ENCODE data around the gene PRSS57.
A peak's percentile ranks its signal among the peaks of the same experiment; 100 is the strongest.

The PRSS57 gene

DNA sequence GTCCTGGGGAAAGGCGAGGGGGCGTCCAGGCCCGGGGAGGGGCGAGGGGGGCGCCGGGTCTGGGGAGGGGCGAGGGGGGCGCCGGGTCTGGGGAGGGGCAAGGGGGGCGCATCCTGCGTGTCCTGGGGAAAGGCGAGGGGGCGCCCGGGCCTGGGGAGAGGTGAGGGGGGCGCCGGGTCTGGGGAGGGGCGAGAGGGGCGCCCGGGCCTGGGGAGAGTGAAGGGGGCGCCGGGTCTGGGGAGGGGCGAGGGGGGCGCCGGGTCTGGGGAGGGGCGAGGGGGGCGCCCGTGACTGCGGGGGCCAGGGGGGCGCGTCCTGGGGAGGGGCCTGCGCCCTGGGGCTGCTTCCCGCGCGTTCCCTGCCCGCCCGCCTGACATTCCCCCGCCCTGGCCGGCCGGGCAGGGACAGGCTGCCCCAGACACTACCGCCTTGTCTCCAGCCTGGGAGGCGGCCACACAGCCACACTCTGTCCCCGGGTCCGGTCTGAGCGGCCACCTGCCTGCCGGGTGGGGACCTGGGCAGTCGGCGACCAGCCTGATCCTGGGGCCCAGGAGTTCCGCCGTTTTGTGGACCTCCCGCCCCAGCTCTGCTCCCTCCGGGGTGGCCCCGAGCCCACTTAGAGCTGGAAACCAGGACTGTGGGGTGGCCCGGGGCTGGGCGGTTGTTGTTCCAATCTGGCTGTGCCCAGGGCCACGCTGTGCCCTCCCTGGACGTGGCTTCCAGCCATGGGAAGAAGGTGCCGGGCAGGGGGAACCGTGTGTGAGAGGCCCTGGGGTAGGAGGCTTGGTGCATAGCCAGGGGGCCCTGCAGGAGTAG is 25.3 kb upstream of the PRSS57 start:
- Histone ChIP-seq H3K4me3 (ENCODE audit: low read depth, low read length) (no peak overlapping the region), H3K27ac (ENCODE audit: low read depth, low read length) (no peak overlapping the region), H3K4me1 (ENCODE audit: control insufficient read depth, insufficient read depth, low read length) (peaks cover 8% of the 10 kb centered on the region; the same call in 1 of the 2 replicates), H3K36me3 (ENCODE audit: control insufficient read depth, insufficient read depth, low read length) (no peaks in the 10 kb centered on the region), H3K9ac (ENCODE audit: low read length) (no peak overlapping the region), H3K27me3 (ENCODE audit: control insufficient read depth, insufficient read depth, low read length) (no peaks in the 10 kb centered on the region), H3K9me3 (ENCODE audit: control insufficient read depth, insufficient read depth, low read depth, low read length) (peaks cover 1% of the 10 kb centered on the region)

DNA sequence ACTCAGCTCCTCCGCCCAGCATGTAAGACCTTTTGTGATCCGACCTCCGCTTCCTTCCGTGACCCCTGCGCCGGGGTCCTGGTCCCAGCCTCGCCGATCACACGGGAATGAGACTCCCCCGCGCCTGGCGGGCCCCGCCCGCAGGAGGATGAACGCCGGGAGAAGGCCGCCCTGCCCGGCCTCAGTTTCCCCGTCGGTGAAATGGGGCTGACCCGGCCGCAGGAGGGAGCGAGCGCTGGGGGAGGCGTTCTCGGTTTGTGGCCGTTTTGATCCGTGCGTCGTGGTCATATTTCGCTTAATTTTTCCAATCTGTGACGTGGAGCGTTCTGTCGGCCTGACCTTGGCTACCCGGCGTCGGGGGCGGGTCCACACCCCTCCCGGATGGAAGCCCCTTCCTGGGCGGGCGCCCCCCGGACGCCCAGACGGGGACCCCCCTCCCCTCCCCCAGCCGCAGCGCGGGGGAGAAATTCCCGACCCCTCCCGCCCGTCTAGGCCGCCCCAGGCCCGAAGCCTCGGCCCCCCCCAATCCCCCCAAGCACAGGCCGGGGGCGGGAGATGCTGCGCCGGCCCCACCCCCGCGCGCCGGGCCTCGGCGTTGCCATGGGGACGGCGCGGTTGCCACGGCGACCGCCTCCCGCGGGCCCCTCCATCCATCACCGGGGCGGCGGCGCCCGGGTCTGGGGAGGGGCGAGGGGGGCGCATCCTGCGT is 24.5 kb upstream of the PRSS57 start:
- H3K9ac ChIP-seq (ENCODE audit: low read length), result no peak overlapping the region
- no peak overlapping the region for H3K27ac ChIP-seq (ENCODE audit: low read depth, low read length)
- peaks cover 6% of the 10 kb centered on the region for H3K9me3 ChIP-seq (ENCODE audit: control insufficient read depth, insufficient read depth, low read depth, low read length)
- no peaks in the 10 kb centered on the region for H3K27me3 ChIP-seq (ENCODE audit: control insufficient read depth, insufficient read depth, low read length)
- no peaks in the 10 kb centered on the region for H3K36me3 ChIP-seq (ENCODE audit: control insufficient read depth, insufficient read depth, low read length)
- H3K4me3 ChIP-seq (ENCODE audit: low read depth, low read length), result no peak overlapping the region
- peaks cover 8% of the 10 kb centered on the region; the same call in 1 of the 2 replicates for H3K4me1 ChIP-seq (ENCODE audit: control insufficient read depth, insufficient read depth, low read length)

DNA sequence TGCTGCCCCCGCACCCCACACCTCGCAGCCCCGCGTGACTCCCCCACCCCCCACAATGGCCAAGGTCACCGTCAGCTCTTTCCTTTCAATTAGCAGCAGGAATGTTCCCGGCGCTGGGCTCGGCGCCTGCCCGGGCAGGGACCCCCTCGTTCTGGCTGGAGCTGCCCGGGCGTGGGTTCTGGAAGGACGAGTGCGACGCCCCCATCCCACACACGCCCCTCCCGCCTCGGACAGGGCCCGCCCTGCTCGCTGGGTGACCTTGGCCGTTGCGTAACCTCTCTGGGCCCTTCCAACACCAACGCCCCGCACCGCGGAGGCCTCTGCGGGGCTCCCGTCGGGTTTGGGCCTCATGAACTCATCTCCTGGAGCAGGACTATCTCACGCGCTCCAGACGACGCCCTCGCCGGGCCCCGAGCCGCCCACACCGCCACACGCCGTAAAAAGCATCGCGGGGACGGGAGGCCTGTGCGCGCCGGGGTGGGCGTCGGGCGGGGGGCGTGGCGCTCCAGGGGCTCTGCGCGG is 23.8 kb upstream of the PRSS57 start:
- no peak overlapping the region for H3K9ac ChIP-seq (ENCODE audit: low read length)
- no peak overlapping the region for H3K4me3 ChIP-seq (ENCODE audit: low read depth, low read length)
- peaks cover 6% of the 10 kb centered on the region for H3K9me3 ChIP-seq (ENCODE audit: control insufficient read depth, insufficient read depth, low read depth, low read length)
- H3K27ac ChIP-seq (ENCODE audit: low read depth, low read length), result no peak overlapping the region
- H3K27me3 ChIP-seq (ENCODE audit: control insufficient read depth, insufficient read depth, low read length), result no peaks in the 10 kb centered on the region
- no peaks in the 10 kb centered on the region for H3K36me3 ChIP-seq (ENCODE audit: control insufficient read depth, insufficient read depth, low read length)
- H3K4me1 ChIP-seq (ENCODE audit: control insufficient read depth, insufficient read depth, low read length), result peaks cover 8% of the 10 kb centered on the region; the same call in 1 of the 2 replicates

DNA sequence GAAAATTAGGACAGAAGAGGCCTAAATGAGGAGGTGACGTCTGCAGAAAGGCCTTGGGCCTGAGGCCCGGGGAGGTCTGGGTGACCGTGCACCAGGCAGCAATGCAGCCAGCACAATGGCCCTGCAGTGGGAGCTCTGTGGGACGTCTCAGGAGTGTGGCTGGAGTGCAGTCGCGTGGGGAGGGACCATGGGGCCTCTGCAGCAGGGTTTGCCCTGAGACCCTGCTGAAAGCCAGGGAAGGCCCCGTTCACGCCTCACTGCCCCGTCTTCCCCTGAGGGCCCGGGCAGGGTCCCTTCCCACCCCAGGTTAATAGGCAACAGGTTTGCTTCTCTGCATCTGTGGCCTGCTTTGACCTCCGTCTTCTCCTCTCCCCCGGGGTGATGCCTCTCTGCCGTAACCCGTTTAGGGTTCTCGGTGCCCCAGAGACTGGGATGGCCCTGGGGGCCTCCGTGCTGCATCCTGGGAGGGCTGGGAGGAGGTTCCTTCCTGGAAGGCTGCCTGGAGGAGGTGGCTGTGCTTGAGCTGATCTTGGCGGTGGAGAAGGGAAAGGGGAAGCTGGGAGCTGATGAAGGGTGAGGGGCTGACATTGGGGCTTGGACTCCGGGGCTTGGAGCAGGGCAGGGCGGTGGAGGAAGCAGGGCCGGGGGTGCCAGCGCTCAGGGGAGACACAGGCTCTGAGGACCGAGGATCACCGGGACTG is 23.1 kb upstream of the PRSS57 start:
- H3K27ac ChIP-seq (ENCODE audit: low read depth, low read length), result no peak overlapping the region
- no peaks in the 10 kb centered on the region for H3K36me3 ChIP-seq (ENCODE audit: control insufficient read depth, insufficient read depth, low read length)
- H3K4me3 ChIP-seq (ENCODE audit: low read depth, low read length), result no peak overlapping the region
- H3K4me1 ChIP-seq (ENCODE audit: control insufficient read depth, insufficient read depth, low read length), result peaks cover 8% of the 10 kb centered on the region; the same call in 1 of the 2 replicates
- H3K9ac ChIP-seq (ENCODE audit: low read length), result no peak overlapping the region
- no peaks in the 10 kb centered on the region for H3K27me3 ChIP-seq (ENCODE audit: control insufficient read depth, insufficient read depth, low read length)
- peaks cover 6% of the 10 kb centered on the region for H3K9me3 ChIP-seq (ENCODE audit: control insufficient read depth, insufficient read depth, low read depth, low read length)

DNA sequence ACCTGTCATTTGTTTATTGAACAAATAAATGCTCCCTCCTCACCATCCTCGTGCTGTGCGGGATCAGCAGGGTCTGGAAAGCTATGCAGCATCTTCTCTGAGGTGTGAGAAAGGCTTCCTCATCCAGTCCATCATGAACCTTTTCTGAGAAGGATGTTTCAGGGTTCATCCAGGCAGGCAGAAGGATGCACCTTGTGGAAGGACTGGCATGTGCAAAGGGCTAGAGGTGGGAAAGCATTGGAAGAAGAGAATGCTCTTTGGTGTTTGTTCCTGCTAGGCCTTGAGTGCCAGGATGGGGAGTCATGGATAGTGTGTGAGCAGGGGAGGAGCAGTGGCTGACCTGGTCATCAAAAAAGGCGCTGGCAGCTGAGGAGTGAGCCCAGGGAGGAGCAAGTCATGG is 20.1 kb upstream of the PRSS57 start:
- peaks cover 20% of the 10 kb centered on the region for H3K4me1 ChIP-seq (ENCODE audit: control insufficient read depth, insufficient read depth, low read length)

DNA sequence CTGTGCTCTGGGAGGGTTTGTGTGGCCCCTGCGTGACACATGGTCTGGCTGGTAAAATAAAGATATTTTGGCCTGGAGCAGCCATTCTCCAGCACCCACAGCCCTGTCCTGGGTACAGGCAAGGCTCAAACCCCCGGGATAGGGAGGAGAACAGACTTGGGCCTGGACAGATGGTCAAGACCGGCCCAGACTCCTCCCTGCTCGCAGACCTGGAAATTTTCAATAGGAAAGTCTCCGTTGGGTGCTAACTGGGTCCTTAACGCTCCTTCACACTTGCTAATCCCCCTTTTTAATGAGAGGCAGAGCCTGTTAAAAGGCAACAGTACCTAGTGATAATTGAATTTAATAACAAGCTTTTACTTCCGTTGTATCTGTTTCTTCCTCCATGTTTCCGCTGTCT is 16.0 kb upstream of the PRSS57 start:
- H3K4me1 ChIP-seq (ENCODE audit: control insufficient read depth, insufficient read depth, low read length), result peaks cover 20% of the 10 kb centered on the region
- H3K27ac ChIP-seq (ENCODE audit: low read depth, low read length), result no peak overlapping the region
- no peaks in the 10 kb centered on the region for H3K36me3 ChIP-seq (ENCODE audit: control insufficient read depth, insufficient read depth, low read length)
- H3K4me3 ChIP-seq (ENCODE audit: low read depth, low read length), result no peak overlapping the region
- H3K9me3 ChIP-seq (ENCODE audit: control insufficient read depth, insufficient read depth, low read depth, low read length), result peaks cover 13% of the 10 kb centered on the region
- no peak overlapping the region for H3K9ac ChIP-seq (ENCODE audit: low read length)
- H3K27me3 ChIP-seq (ENCODE audit: control insufficient read depth, insufficient read depth, low read length), result peaks cover 4% of the 10 kb centered on the region; the same call in 1 of the 2 replicates

More for the DNA sequence above, 20.1 kb upstream of the PRSS57 start:
- Histone ChIP-seq H3K27ac (ENCODE audit: low read depth, low read length) (no peak overlapping the region), H3K4me3 (ENCODE audit: low read depth, low read length) (no peak overlapping the region), H3K36me3 (ENCODE audit: control insufficient read depth, insufficient read depth, low read length) (no peaks in the 10 kb centered on the region), H3K9ac (ENCODE audit: low read length) (no peak overlapping the region), H3K9me3 (ENCODE audit: control insufficient read depth, insufficient read depth, low read depth, low read length) (peaks cover 6% of the 10 kb centered on the region), H3K27me3 (ENCODE audit: control insufficient read depth, insufficient read depth, low read length) (no peaks in the 10 kb centered on the region)

DNA sequence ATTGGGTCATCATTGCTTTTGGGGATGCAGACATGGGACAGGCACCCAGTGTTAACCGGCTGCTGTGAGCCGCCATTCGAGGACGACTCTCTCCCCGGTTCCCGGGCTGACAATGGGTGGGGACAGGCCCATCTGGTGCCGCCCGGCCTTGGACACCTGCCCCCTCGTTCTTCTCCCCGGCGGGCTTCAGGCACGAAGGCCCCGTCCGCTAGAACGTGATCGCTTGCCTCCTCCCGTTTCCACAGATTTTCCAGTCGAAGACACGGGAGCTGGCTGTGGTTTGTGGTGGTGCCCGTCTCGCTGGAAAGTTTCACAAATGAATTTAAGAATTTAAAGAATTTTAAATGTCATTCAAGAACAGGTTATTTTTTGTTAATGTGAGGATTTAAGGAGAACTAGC is 15.5 kb upstream of the PRSS57 start:
- peaks cover 20% of the 10 kb centered on the region for H3K4me1 ChIP-seq (ENCODE audit: control insufficient read depth, insufficient read depth, low read length)
- H3K9me3 ChIP-seq (ENCODE audit: control insufficient read depth, insufficient read depth, low read depth, low read length), result peaks cover 13% of the 10 kb centered on the region
- H3K4me3 ChIP-seq (ENCODE audit: low read depth, low read length), result no peak overlapping the region
- no peaks in the 10 kb centered on the region for H3K36me3 ChIP-seq (ENCODE audit: control insufficient read depth, insufficient read depth, low read length)
- no peak overlapping the region for H3K27ac ChIP-seq (ENCODE audit: low read depth, low read length)
- peaks cover 4% of the 10 kb centered on the region; the same call in 1 of the 2 replicates for H3K27me3 ChIP-seq (ENCODE audit: control insufficient read depth, insufficient read depth, low read length)
- no peak overlapping the region for H3K9ac ChIP-seq (ENCODE audit: low read length)

DNA sequence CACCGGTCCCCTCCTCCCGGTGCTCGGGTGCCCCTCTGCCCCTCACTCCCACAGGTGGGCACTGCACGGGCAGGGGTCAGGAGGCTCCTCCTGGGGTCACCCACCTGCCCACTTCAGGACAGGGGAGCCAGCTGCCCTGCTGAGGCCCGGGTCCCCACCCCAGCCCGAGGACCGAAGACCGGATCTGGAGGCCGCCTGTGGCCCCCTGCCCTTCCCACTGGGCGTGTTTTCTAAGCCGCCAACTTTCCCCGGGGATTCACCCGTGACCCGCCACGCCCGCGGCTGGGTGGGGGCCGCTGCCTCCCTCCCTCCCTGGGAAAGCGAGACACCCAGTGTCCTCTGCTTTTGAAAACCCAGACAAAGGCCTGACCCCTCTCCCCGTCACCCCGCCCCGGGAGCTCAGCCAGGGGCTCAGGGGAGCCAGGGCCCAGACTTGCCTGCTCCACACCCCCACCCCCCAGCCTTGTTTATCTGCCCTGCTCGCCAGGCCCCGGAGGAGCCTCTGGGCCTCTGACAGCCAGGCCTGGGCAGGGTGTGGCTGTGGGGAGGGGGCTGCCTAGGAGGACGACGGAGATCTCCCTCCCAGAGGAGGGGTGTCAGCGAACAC is 14.8 kb upstream of the PRSS57 start:
- H3K4me1 ChIP-seq (ENCODE audit: control insufficient read depth, insufficient read depth, low read length), result peaks cover 20% of the 10 kb centered on the region
- H3K27me3 ChIP-seq (ENCODE audit: control insufficient read depth, insufficient read depth, low read length), result peaks cover 4% of the 10 kb centered on the region; the same call in 1 of the 2 replicates
- no peak overlapping the region for H3K27ac ChIP-seq (ENCODE audit: low read depth, low read length)
- no peak overlapping the region for H3K9ac ChIP-seq (ENCODE audit: low read length)
- peak overlapping the region; percentile 64 for H3K4me3 ChIP-seq (ENCODE audit: low read depth, low read length)
- no peaks in the 10 kb centered on the region for H3K36me3 ChIP-seq (ENCODE audit: control insufficient read depth, insufficient read depth, low read length)
- H3K9me3 ChIP-seq (ENCODE audit: control insufficient read depth, insufficient read depth, low read depth, low read length), result peaks cover 7% of the 10 kb centered on the region; the same call in 1 of the 2 replicates

DNA sequence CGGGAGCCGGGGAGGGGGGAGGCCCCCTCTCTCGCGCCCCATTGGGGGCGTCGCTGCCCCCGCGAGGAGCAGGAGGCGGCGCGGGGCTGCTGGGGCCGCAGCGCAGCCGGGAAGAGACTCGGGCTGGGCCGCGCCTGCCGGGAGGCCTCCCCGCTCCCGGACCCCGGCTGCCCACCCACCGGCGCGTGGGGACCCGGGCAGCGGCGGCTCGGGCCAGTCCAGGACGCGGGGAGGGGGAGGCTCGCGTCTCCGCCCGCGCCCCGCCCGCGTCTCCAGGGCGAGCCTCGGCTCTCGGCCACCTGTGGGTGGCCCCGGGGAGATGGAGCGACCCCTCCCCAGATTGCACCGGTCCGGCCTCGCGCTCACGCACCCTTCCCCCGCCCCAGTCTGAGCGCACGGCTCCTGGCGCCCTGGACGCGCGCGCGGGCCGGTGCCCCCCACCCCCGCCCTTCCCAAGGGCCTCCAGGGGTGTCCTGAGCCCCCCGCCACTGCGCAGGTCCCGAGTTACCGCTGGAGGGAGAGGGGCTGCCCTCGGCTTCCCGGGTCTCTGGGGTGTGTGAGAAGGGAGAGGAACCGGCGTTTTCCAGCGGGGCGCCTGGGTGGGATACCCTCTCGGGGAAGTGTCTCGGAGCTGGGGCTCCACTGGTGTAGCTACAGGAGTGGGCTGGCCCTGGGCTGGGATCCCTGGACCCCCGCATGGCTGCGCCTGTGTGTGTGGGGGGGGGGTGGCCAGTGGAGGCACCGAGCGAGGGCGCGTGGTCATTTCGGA is 14.1 kb upstream of the PRSS57 start:
- Histone ChIP-seq H3K27me3 (ENCODE audit: control insufficient read depth, insufficient read depth, low read length) (peaks cover 4% of the 10 kb centered on the region), H3K27ac (ENCODE audit: low read depth, low read length) (no peak overlapping the region)

More for the DNA sequence above, 14.1 kb upstream of the PRSS57 start:
- peaks cover 7% of the 10 kb centered on the region; the same call in 1 of the 2 replicates for H3K9me3 ChIP-seq (ENCODE audit: control insufficient read depth, insufficient read depth, low read depth, low read length)
- no peaks in the 10 kb centered on the region for H3K36me3 ChIP-seq (ENCODE audit: control insufficient read depth, insufficient read depth, low read length)
- H3K9ac ChIP-seq (ENCODE audit: low read length), result no peak overlapping the region
- peak overlapping the region; percentile 64 for H3K4me3 ChIP-seq (ENCODE audit: low read depth, low read length)
- H3K4me1 ChIP-seq (ENCODE audit: control insufficient read depth, insufficient read depth, low read length), result peaks cover 21% of the 10 kb centered on the region
